NCI-H2081 (cell line): ENCODE results near the gene DCXR.

Experiments used
- DNase-seq, 2 experiments: peaks; one replicate each; lab custom pipeline; 2025; lab: John Stamatoyannopoulos, UW

DCXR gene

DNA sequence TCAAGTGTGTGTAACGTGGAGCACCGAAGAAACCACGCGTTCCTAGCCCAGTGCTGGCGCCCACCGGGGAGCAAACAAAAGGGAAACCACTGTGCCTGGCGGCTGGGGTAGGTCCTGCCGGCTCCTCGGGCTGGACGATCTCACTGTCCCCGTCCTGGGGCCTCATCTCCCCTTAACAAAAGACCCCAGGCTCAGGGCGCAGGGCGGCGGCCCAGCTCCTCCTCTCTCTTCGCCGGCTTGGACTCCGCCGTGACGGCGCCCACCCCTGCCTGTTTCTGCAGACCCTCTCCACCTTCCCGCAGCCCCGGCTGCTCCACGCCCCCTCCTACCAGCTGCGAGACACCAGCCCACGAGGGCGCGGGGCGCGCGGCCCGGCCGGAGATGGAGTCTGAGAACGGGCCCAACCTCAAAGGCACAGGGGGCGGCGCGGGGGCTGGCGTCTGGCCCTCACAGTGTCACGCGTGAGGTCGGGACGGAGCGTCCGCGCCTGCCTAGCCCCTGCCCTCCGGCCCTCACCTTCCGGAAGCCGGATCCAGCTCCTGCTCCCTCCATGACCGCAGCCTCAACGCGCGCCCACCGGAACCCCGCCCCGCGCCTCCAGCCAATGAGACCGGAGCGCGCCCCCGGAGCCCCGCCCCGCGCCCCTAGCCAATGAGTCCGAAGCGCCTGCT is 15.1 kb downstream of the DCXR start, which contains the start of gene CENPX:
Gene CENPX (minus strand): TSS at position 569 of the 671 bp plus-strand sequence. CDS start 17 bp downstream, at position 552.
- DNase-seq: no peak

DNA sequence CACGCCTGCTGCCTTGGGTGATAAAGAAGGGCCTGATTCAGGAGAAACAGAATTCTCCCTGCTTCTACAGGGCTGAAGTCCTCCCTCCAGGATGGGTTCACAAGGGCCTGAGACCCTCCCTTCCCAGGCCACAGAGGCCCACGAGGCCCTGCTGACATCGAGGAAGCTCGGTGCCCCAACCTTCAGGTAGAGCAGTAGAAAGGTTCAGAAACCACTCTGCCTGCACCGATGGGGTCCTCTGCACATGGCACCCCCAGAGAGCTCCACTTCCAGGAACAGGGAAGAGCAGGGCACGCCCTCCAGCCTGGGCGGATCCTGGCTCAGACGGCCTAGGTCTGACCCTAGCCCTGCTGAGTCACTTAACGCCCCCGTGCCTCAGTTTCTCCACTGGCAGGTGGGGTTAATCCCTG is 15.6 kb downstream of the DCXR start:
- DNase-seq: peak in 1 of 2 experiments; percentile 31

GRCh38 chr17:82021107-82021899 is 16.2 kb downstream of the DCXR start:
- DNase-seq: peak; percentile 60 to 69

DNA sequence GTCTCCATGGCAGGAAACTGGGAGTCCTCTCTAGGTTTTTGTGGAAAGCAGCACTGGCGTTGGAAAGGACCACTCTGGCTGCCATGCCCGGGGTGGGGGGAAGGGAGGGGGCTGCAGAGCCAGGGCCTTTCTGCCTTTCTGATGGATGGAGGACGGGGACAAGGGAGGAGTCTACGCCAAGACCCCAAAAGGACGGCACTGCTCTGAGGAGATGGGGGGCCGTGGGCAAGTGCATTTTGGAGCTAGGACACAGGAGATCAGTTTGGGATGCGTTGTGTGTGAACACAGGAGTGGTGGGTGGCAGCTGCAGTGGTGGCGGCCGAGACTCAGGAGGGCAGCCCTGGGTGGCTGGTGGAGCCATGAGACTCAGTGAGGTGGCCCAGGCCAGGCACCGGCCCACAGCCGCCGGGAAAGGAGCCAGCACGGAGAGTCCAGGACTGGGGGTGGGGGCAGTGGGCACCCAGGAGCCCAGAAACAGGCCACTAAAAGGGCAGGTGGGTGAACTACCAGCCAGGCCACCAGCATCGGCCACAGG is 16.9 kb downstream of the DCXR start:
- no peak for DNase-seq

GRCh38 chr17:82019690-82020571 is 17.6 kb downstream of the DCXR start:
- DNase-seq: peak; percentile 44 to 48

DNA sequence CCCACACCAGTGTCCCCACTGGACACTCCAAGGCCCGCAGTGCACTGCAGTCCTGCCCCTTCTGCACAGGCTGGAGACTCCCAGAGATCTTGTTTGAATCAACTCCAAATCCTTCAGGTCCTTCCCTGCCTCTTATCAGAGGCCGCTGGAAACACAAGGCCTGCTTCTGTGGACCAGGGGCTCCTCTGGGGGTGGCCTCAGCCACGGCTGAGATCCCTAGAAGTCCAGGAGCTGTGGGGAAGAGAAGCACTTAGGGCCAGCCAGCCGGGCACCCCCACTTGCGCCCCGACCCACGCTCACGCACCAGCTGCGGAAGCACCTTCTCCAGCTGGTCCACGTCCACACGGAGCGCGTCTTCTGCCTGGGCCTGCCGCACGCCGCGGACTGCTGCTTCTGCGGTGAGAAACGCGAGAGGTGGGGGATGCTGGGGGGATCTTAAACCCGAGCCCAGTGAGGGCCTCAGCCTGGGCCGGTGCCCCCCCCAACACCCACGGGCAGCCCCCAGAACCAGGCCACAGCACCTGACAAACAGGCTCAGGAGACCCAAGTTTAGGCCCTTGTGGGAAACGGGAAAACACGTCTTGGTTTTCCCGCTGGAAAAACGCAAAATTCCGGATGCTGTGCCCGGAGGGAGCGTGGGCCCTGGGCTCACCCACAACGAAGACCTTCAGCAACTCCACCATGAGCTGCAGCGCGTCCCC is 18.4 kb downstream of the DCXR start:
- peak; percentile 28 to 42 for DNase-seq

GRCh38 chr17:82018152-82018988 is 19.1 kb downstream of the DCXR start:
- peak; percentile 70 to 89 for DNase-seq

- DNase-seq: no peak
These were observed 19.8 kb downstream of the DCXR start for GRCh38 chr17:82017612-82018151.

DNA sequence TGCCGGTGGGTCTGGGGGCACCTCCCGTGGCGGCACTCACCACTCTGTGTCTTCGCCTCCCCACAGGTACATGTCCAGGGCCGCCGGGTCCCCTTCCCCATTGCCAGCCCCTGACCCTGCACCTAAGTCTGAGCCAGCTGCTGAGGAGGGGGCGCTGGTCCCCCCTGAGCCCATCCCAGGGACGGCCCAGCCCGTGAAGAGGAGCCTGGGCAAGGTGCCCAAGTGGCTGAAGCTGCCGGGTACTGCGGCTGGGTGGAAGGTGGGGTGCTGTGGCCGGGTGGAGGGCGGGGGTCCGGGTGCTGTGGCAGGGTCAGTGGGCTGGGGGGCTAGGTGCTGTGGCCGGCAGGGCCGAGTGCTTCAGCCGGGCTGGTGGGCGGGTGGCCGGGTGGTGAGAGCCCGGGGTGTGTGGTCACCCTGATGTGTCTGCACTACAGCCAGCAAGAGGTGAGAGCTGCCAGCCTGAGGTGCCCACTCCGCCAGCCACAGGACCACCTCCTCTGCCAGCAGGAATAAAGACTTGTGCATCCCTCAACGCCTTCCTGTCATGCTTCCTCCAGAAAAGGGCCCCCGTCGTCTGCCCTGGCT is 20.5 kb downstream of the DCXR start:
- no peak for DNase-seq

DNA sequence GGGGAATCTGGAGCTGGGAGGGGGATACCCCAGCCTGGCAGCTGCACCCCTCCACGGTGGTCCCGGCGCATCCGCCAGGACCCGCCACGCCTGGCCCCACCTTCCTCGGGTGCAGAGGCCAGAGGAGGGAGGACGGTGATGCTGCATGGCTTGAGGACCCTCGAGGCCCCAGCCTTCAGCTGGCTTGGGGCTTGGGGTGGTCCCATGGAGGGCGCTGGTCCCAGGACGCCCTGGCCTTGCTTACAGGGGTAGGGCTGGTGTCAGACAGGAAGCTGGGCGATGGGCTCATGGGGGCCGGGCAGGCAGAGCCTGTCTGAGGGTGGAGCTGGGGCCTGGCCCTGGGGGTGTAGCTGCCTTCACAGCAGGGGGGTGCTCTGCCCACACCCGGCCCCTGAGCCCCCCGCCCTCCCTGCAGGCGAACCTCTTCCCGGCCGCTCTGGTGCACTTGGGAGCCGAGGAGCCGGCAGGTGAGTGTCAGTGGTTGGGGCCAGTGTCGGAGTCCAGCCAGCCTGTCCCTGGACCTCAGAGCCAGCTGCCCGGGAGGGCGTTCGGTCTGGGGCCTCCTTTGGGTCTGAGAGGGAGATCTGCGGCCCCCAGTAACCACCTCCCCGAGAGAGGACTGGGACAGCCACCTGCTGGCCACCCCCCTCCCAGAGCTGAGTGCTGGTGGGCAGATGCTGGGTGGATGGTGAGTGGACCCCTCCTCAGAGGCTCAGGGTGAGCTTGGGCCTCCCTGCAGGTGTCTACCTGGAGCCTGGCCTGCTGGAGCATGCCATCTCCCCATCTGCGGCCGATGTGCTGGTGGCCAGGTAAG is 21.2 kb downstream of the DCXR start:
- no peak for DNase-seq

DNA sequence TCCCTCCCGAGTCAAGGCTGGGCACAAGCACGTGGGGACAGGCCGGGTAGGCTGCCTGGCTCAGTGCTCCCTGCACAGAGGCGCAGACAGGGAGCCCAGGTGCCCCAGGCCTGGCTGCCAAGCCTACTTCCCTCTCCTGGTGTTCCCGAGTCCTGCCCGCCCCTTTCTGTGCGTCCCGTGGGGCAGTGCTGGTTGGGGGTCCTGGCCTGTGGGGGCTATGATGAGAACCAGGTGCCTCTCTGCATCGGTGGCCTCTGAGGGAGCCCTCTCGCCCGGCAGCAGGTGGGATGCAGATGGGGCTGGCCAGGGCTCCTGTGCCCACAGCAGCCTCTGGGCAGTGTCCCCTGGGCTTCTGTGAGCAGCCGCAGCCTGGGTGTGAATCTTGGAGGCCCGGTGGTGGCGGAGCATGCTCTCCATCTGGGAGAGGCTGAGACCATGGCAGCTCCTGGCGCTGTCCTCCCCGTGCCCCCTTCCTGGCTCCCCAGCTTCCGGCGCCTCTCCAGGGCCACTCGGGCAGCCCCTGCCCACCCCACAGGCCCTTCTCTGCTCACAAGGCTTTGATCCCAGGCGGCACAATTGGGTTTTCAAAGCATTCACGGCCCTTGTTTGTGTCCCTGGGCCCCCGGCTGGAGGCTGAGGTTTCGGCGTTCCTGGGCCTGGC is 22.1 kb downstream of the DCXR start:
- no peak for DNase-seq

- no peak for DNase-seq
These were observed 22.6 kb downstream of the DCXR start for GRCh38 chr17:82014971-82015310.

- peak; percentile 43 to 55 for DNase-seq
These were observed 23.1 kb downstream of the DCXR start for GRCh38 chr17:82014432-82014831.

DNA sequence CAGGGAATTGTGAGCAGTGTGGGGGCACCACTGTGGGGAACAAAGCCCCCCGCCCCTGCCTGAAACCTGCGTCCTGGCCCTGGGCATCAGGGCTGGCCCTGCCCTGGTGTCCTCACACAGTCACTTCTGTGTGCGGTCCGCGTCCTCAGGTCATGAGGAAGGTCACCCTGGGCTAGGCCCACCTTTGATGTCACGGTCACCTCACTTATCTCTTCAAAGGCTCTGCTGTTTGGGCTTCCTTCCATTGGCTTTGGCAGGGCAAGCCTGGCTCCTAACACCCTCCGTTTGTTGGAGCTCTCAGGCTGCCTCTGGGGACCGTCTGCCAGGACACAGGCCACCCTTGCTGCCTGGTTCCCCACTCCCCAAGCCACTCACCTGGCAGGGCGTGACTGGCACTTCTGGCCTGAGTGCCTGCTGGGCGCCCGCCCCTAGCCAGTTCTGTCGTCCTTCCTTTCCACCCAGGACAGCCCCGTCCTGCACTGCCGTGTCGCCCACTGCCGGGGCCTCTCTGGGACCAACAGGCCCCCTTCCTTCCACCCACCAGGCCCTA is 23.6 kb downstream of the DCXR start:
- no peak for DNase-seq

GRCh38 chr17:82013341-82013740 is 24.2 kb downstream of the DCXR start:
- DNase-seq: no peak

- DNase-seq: no peak
These were observed 24.7 kb downstream of the DCXR start for GRCh38 chr17:82012640-82013295.

- DNase-seq: no peak
These were observed 25.2 kb downstream of the DCXR start for GRCh38 chr17:82012261-82012639.
